Thyroid gland (tissue), 4 donors: Measurements from ENCODE around the gene SHPK. TPM values are rescaled to one million over a fixed set of nuclear protein-coding genes. Genes with fewer than 3 reads are reported as not detected.
"Not testable (repeated sequence)": the region's sequence is repeated elsewhere in the genome, so short reads cannot be mapped to it uniquely, and the experiment has no call there.

Experiments
- DNase-seq, 2 donors: peaks; one replicate each; pipeline ENCODE4 v3.0.0-alpha.2; 2019
- H3K27ac ChIP-seq, 3 donors: fragments of 200-600 bp; sonication (generic); 1 replicate in 2 of 3; 2 replicates in 1 of 3; pipeline ENCODE4 v1.5.1; 2016 to 2019; ENCODE audit warnings: mild to moderate bottlenecking in 1 of 3, moderate library complexity in 1 of 3
- H3K27me3 ChIP-seq: fragments of 200-600 bp; sonication (generic); one replicate; pipeline ENCODE4 v1.5.1; 2019
- H3K36me3 ChIP-seq, 2 donors: fragments of 200-600 bp; sonication (generic); one replicate each; pipeline ENCODE4 v1.5.1; 2016 to 2019
- H3K4me1 ChIP-seq, 2 donors: fragments of 200-600 bp; sonication (generic); one replicate each; pipeline ENCODE4 v1.5.1; 2017 to 2019
- H3K4me3 ChIP-seq, 3 donors: fragments of 200-600 bp; sonication (generic); replicated peaks in 1 of 3; 1 replicate in 2 of 3; 2 replicates in 1 of 3; pipeline ENCODE4 v1.5.1; 2016; ENCODE audit warnings: mild to moderate bottlenecking in 1 of 3
- H3K9me3 ChIP-seq: fragments of 200-600 bp; sonication (generic); one replicate; pipeline ENCODE4 v1.5.1; 2017
- CTCF ChIP-seq, 6 experiments: fragments of 200-600 bp in 3 of 6; fragments of 450-650 bp in 3 of 6; sonication (generic) in 3 of 6; IDR thresholded peaks; one replicate each; pipeline ENCODE4 v1.5.1; 2016 to 2019; ENCODE audit warnings: antibody characterized with exemption in 6 of 6, mild to moderate bottlenecking in 2 of 6, inconsistent platforms in 1 of 6, moderate library complexity in 1 of 6
- POLR2A ChIP-seq, 2 donors: fragments of 450-650 bp; IDR thresholded peaks; one replicate each; pipeline ENCODE4 v1.6.1; 2017; ENCODE audit warnings: antibody characterized with exemption in 2 of 2, mild to moderate bottlenecking in 2 of 2, moderate library complexity in 1 of 2
- WGBS, 2 donors: methylation state at CpG; one replicate each; pipeline ENCODE4 v1.1.5; 2017; 5-methylcytosine and 5-hydroxymethylcytosine counted together
- intact Hi-C: fragments of 100-400 bp; cut with DNase I; formaldehyde crosslinking; loops from one replicate; pipeline ENCODE4 v1.15.1; 2023
- total RNA-seq, 4 donors: library from RNA; depleted of rRNA; stranded (reverse); fragments of >200 nt; gene quantifications; one replicate each; pipeline ENCODE4 v1.2.3, GENCODE V29; 2016

Gene SHPK
- total RNA-seq, 4 donors from 2014 or later, result 16.1 to 18.4 (median 17.6) TPM

- TF ChIP-seq POLR2A (IDR thresholded peaks at IDR 0.05), result no peak
- TF ChIP-seq CTCF (IDR thresholded peaks at IDR 0.05), result no peak
- no peak overlapping the region for H3K4me3 ChIP-seq
- no peaks in the 10 kb centered on the region for H3K27me3 ChIP-seq
- WGBS, 2 donors, result 90 to 93% methylated on average over 20 to 30 of the region's 36 CpGs
- no peak for DNase-seq
- no peaks in the 10 kb centered on the region for H3K36me3 ChIP-seq
- no peaks in the 10 kb centered on the region for H3K9me3 ChIP-seq
- no peaks in the 10 kb centered on the region for H3K4me1 ChIP-seq
- intact Hi-C loops, result no loop called here
- H3K27ac ChIP-seq, result no peak overlapping the region
These were observed 64.8 kb downstream of the SHPK start for GRCh38 chr17:3571043-3571900.

DNA sequence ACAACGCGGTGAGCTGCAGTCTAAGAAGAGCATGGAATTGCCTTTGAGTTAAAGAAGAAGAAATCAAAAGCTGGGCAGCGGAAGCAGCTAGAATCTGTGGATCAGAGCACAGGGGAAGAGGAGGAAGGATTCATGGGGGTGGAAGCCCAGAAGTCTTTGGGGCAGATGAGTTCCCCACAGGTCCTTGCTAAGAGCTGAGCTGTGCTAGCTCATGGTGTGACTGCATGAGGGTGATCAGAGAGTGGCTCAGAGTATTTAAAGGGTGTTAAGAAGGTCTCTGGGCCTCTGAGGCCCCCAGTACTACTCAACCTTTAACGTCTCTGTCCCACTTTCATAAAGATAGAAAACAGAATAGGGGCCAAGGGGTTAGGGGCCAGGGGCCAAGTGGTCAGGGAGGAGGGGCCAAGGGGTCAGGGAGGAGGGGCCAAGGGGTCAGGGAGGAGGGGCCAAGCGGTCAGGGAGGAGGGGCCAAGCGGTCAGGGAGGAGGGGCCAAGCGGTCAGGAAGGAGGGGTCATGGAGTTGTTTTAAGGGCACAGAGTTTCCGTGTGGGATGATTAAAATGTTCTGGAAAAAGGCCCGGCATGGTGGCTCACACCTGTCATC, 66.4 kb downstream of the SHPK start:
- no peak for DNase-seq
- Histone ChIP-seq H3K4me1 (no peaks in the 10 kb centered on the region), H3K4me3 (no peak overlapping the region), H3K36me3 (no peaks in the 10 kb centered on the region), H3K9me3 (no peaks in the 10 kb centered on the region), H3K27me3 (no peaks in the 10 kb centered on the region), H3K27ac (no peak overlapping the region)
- intact Hi-C loops, result no loop called here
- 92 to 95% methylated on average over 9 of the region's 9 CpGs for WGBS, 2 donors
- TF ChIP-seq POLR2A (IDR thresholded peaks at IDR 0.05) (no peak), CTCF (IDR thresholded peaks at IDR 0.05) (no peak)

GRCh38 chr17:3566551-3566950, 69.5 kb downstream of the SHPK start:
- TF ChIP-seq POLR2A (IDR thresholded peaks at IDR 0.05) (no peak), CTCF (IDR thresholded peaks at IDR 0.05) (no peak)
- H3K4me3 ChIP-seq, result no peak overlapping the region
- intact Hi-C loops, result no loop called here
- no peak overlapping the region for H3K27ac ChIP-seq
- 91 to 96% methylated on average over 12 of the region's 12 CpGs for WGBS, 2 donors
- DNase-seq, result no peak
- H3K4me1 ChIP-seq, result peaks cover 0 to 6% of the 10 kb centered on the region in 2 donors
- no peaks in the 10 kb centered on the region for H3K9me3 ChIP-seq
- H3K36me3 ChIP-seq, result no peaks in the 10 kb centered on the region
- H3K27me3 ChIP-seq, result no peaks in the 10 kb centered on the region

GRCh38 chr17:3565143-3565542, 70.9 kb downstream of the SHPK start:
- Histone ChIP-seq H3K27ac (no peak overlapping the region), H3K4me3 (no peak overlapping the region), H3K36me3 (no peaks in the 10 kb centered on the region), H3K27me3 (no peaks in the 10 kb centered on the region), H3K4me1 (peaks cover 0 to 6% of the 10 kb centered on the region in 2 donors), H3K9me3 (no peaks in the 10 kb centered on the region)
- intact Hi-C loops, result no loop called here
- WGBS, 2 donors, result 93 to 95% methylated on average over 4 of the region's 4 CpGs
- TF ChIP-seq POLR2A (IDR thresholded peaks at IDR 0.05) (no peak), CTCF (IDR thresholded peaks at IDR 0.05) (no peak)
- no peak for DNase-seq

DNA sequence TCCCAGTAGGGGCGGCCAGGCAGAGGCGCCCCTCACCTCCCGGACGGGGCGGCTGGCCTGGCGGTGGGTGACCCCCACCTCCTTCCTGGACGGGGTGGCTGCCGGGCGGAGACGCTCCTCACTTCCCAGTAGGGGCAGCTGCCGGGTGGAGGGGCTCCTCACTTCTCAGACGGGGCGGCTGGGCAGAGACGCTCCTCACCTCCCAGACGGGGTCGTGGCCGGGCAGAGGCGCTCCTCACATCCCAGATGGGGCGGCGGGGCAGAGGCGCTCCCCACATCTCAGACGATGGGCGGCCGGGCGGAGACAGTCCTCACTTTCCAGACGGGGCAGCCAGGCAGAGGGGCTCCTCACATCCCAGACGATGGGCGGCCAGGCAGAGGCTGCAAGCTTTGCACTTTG, 71.8 kb downstream of the SHPK start:
- H3K9me3 ChIP-seq, intact Hi-C loops, H3K4me3 ChIP-seq, DNase-seq, H3K27ac ChIP-seq, H3K4me1 ChIP-seq, H3K36me3 ChIP-seq, H3K27me3 ChIP-seq: not testable (repeated sequence)
- WGBS, 2 donors, result 97% methylated on average over 16 of the region's 28 CpGs; no CpG with 5 or more reads in 1 of the 2 donors
